Tibial nerve (tissue), 4 donors: Measurements from ENCODE around the gene TRAPPC6A.

ENCODE experiments used
- EP300 ChIP-seq, 2 donors: sonication (generic); formaldehyde crosslinking; IDR thresholded peaks; one replicate each; pipeline ENCODE4 v1.6.1; 2017; ENCODE audit warnings: antibody characterized with exemption in 2 of 2, mild to moderate bottlenecking in 1 of 2
- POLR2A ChIP-seq, 2 donors: fragments of 450-650 bp; IDR thresholded peaks; one replicate each; pipeline ENCODE4 v1.6.1; 2017; ENCODE audit warnings: antibody characterized with exemption in 2 of 2, mild to moderate bottlenecking in 2 of 2, moderate library complexity in 2 of 2
- TF ChIP-seq, protein P1 (sequence below), 5 experiments: fragments of 200-600 bp in 3 of 5; fragments of 450-650 bp in 2 of 5; sonication (generic) in 3 of 5; IDR thresholded peaks; one replicate each; pipeline ENCODE4 v1.5.1; 2016 to 2019; ENCODE audit warnings: antibody characterized with exemption in 5 of 5, mild to moderate bottlenecking in 3 of 5, moderate library complexity in 2 of 5

DNA sequence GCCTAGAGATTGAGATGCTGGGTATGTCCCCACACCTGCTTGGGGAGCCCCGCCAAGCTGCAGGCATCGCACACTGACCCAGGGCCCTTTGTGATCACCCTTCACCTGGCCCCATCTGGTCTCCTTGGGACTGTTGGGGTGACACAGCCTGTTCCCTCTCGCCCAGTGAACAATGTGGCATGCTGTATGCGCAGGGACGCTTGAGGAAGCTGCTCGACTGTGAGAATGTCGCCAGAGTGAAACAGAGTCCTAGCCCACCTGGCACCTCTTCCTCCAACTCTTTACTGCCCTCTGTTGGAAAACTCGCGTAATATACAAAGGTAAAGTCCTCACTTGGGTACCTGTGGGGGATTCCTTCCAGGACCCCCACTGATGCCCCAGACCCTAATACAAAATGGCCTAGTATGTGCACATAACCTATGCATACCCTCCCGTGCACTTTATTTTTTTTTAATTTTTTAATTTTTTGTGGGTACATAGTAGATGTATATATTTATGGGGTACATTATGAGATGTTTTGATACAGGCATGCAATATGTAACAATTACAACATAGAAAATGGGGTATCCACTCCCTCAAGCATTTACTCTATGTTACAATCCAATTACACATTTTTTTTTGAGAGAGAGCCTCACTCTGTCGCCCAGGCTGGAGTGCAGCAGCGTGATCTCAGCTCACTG, 9.5 kb upstream of the TRAPPC6A start:
- no peak for TF ChIP-seq POLR2A (IDR thresholded peaks at IDR 0.05)
- no peak for TF ChIP-seq EP300 (IDR thresholded peaks at IDR 0.05)
- TF ChIP-seq, protein P1, sequence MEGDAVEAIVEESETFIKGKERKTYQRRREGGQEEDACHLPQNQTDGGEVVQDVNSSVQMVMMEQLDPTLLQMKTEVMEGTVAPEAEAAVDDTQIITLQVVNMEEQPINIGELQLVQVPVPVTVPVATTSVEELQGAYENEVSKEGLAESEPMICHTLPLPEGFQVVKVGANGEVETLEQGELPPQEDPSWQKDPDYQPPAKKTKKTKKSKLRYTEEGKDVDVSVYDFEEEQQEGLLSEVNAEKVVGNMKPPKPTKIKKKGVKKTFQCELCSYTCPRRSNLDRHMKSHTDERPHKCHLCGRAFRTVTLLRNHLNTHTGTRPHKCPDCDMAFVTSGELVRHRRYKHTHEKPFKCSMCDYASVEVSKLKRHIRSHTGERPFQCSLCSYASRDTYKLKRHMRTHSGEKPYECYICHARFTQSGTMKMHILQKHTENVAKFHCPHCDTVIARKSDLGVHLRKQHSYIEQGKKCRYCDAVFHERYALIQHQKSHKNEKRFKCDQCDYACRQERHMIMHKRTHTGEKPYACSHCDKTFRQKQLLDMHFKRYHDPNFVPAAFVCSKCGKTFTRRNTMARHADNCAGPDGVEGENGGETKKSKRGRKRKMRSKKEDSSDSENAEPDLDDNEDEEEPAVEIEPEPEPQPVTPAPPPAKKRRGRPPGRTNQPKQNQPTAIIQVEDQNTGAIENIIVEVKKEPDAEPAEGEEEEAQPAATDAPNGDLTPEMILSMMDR (IDR thresholded peaks at IDR 0.05) = peak in 2 of 5 experiments; percentile 28 to 44
